ENCODE measurements around the gene THSD4.

Gene THSD4

DNA sequence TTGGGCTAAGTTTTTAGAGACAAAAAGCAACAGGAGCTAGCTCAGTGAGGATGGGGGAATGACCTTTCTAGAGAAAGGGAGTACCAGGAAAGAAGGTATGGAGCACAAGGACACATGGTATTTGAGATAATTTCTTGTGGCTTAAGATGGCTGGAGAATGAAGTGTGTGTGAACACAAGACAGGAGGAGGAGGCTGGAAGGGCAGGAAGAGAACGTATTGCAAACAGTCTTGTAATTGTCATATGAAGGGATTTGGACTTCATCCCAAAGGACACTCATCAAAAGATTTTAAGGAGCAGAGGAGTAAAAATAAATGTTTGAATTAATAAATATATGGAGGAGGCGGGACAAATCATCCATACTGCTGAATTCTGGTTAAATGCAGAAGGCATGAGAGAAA lies 426.5 kb downstream of the THSD4 start:
- Histone ChIP-seq H3K4me1 (ENCODE audit: control insufficient read depth, insufficient read depth, low read length, poor library complexity, severe bottlenecking) (no peaks in the 10 kb centered on the region), H3K4me3 (ENCODE audit: extremely low read depth, insufficient read depth, low read length, poor library complexity, severe bottlenecking) (no peak overlapping the region), H3K36me3 (ENCODE audit: control insufficient read depth, insufficient read depth, low read length) (no peaks in the 10 kb centered on the region), H3K27ac (ENCODE audit: low read depth, low read length, severe bottlenecking) (no peak overlapping the region), H3K9me3 (ENCODE audit: control insufficient read depth, low read length) (no peaks in the 10 kb centered on the region)
- WGBS, 2 experiments (ENCODE audit: insufficient coverage in 2 of 2): 83 to 86% methylated on average over 1 to 2 of the region's 2 CpGs

DNA sequence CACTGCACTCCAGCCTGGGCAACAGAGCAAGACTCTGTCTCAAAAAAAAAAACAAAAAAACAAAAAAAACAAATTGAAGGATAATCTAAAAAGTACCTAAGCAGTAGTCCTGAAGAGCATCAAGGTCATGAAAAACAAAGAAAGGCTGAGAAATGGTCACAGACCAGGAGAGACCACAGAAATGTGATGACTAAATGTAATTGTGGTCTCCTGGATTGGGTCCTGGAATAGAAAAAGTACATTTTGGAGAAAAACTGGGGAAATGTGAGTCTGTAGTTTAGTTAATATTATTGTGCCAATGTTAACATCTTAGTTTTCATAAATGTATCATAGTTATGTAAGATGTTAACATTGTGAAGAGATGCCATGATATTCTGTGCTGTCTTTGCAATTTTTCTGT lies 427.6 kb downstream of the THSD4 start:
- Histone ChIP-seq H3K4me3 (ENCODE audit: extremely low read depth, insufficient read depth, low read length, poor library complexity, severe bottlenecking) (no peak overlapping the region), H3K4me1 (ENCODE audit: control insufficient read depth, insufficient read depth, low read length, poor library complexity, severe bottlenecking) (no peaks in the 10 kb centered on the region), H3K9me3 (ENCODE audit: control insufficient read depth, low read length) (no peaks in the 10 kb centered on the region), H3K36me3 (ENCODE audit: control insufficient read depth, insufficient read depth, low read length) (no peaks in the 10 kb centered on the region), H3K27ac (ENCODE audit: low read depth, low read length, severe bottlenecking) (no peak overlapping the region)

DNA sequence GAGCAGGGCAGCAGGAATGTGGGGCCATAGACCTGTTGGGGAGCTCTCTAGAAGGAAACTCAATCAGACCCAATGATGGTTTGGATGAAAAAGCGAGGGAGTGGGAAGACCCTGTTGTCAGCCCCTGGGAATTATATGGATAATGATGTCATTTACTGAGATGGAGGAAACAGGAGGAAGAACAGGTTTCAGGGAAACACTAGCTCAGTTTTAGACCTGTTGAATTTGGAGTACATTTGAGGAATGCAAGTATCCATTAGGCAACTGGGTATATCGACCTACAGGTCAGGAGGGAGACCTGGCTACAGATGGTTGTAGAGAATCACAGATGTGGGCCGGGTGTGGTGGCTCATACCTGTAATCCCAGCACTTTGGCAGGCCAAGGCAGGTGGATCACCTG lies 428.1 kb downstream of the THSD4 start:
- WGBS, 2 experiments (ENCODE audit: insufficient coverage in 2 of 2): 92 to 93% methylated on average over 3 of the region's 3 CpGs
- Histone ChIP-seq H3K9me3 (ENCODE audit: control insufficient read depth, low read length) (no peaks in the 10 kb centered on the region), H3K27ac (ENCODE audit: low read depth, low read length, severe bottlenecking) (no peak overlapping the region), H3K4me1 (ENCODE audit: control insufficient read depth, insufficient read depth, low read length, poor library complexity, severe bottlenecking) (no peaks in the 10 kb centered on the region), H3K4me3 (ENCODE audit: extremely low read depth, insufficient read depth, low read length, poor library complexity, severe bottlenecking) (no peak overlapping the region), H3K36me3 (ENCODE audit: control insufficient read depth, insufficient read depth, low read length) (no peaks in the 10 kb centered on the region)

DNA sequence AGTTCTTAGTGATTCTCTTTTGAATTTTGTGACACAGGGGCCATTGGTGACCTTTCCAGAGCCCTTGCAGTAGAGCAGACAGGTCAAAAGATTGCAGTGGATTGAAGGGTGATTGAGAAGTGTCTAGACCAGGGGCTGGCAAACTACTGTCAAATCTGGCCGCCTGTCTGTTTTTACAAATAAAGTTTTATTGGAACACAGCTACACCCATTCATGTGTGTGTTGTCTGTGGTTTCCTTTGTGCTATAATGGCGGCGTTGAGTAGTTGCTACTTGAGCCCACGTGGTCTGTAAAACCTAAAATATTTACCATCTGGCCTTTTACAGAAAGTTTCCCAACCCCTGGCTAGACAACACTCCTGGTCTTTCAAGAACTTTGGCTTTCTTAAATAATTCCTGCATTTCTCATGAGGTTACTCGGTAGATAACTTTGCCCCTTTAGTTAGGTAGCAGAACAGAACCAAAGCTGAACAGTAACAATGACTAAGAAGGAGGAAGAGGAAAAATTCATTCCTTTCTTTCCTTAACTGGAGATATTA lies 430.0 kb downstream of the THSD4 start:
- no peak overlapping the region for H3K4me3 ChIP-seq (ENCODE audit: extremely low read depth, insufficient read depth, low read length, poor library complexity, severe bottlenecking)
- no peak overlapping the region for H3K27ac ChIP-seq (ENCODE audit: low read depth, low read length, severe bottlenecking)
- H3K9me3 ChIP-seq (ENCODE audit: control insufficient read depth, low read length): no peaks in the 10 kb centered on the region
- 11% methylated on average over 1 of the region's 5 CpGs; no CpG with 5 or more reads in 1 of the 2 experiments for WGBS, 2 experiments (ENCODE audit: insufficient coverage in 2 of 2)
- H3K36me3 ChIP-seq (ENCODE audit: control insufficient read depth, insufficient read depth, low read length): no peaks in the 10 kb centered on the region
- no peaks in the 10 kb centered on the region for H3K4me1 ChIP-seq (ENCODE audit: control insufficient read depth, insufficient read depth, low read length, poor library complexity, severe bottlenecking)

DNA sequence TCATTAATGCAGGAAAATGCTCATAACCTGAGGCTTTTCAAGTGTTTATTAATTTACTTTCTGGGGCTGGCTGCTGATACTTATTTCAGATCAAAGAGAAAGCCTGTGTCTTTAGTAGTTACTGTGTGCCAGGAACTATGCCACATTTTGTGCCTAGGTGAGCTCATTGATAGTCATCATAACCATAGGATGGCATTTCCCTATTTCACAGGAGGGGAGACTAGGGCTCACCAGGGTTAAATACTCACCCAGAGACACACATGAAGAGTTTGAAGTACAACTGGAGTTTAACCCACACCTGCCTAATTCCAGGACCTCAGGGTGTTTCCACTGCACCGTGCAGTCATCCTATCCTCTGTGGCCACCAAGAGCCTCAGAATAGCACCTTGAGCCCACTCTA lies 430.7 kb downstream of the THSD4 start:
- Histone ChIP-seq H3K4me3 (ENCODE audit: extremely low read depth, insufficient read depth, low read length, poor library complexity, severe bottlenecking) (no peak overlapping the region), H3K9me3 (ENCODE audit: control insufficient read depth, low read length) (no peaks in the 10 kb centered on the region), H3K27ac (ENCODE audit: low read depth, low read length, severe bottlenecking) (no peak overlapping the region), H3K4me1 (ENCODE audit: control insufficient read depth, insufficient read depth, low read length, poor library complexity, severe bottlenecking) (no peaks in the 10 kb centered on the region), H3K36me3 (ENCODE audit: control insufficient read depth, insufficient read depth, low read length) (no peaks in the 10 kb centered on the region)
- 83 to 100% methylated on average over 1 of the region's 1 CpG for WGBS, 2 experiments (ENCODE audit: insufficient coverage in 2 of 2)

DNA sequence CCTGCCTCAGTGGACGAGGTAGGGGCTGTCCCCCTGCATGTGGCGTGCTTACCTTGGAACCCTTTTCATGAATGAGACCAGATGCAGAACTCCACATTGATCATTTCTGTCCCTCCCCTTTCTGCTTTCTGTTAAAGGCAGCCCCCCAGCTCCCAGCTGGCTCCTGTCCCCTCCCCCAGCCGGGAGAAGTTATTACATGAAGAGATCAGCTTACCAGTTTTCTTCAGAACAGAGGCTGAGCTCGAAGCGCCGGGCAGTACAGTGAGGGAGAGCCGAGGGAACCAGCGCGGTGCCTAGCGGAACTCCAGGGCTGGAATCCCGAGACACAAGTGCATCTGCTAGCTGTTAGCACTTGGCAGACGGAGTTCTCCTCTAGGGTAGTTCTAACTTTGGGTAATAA lies 431.7 kb downstream of the THSD4 start:
- 82 to 85% methylated on average over 10 of the region's 12 CpGs for WGBS, 2 experiments (ENCODE audit: insufficient coverage in 2 of 2)
- H3K4me3 ChIP-seq (ENCODE audit: extremely low read depth, insufficient read depth, low read length, poor library complexity, severe bottlenecking): no peak overlapping the region
- no peaks in the 10 kb centered on the region for H3K9me3 ChIP-seq (ENCODE audit: control insufficient read depth, low read length)
- no peak overlapping the region for H3K27ac ChIP-seq (ENCODE audit: low read depth, low read length, severe bottlenecking)
- no peaks in the 10 kb centered on the region for H3K36me3 ChIP-seq (ENCODE audit: control insufficient read depth, insufficient read depth, low read length)
- H3K4me1 ChIP-seq (ENCODE audit: control insufficient read depth, insufficient read depth, low read length, poor library complexity, severe bottlenecking): no peaks in the 10 kb centered on the region

DNA sequence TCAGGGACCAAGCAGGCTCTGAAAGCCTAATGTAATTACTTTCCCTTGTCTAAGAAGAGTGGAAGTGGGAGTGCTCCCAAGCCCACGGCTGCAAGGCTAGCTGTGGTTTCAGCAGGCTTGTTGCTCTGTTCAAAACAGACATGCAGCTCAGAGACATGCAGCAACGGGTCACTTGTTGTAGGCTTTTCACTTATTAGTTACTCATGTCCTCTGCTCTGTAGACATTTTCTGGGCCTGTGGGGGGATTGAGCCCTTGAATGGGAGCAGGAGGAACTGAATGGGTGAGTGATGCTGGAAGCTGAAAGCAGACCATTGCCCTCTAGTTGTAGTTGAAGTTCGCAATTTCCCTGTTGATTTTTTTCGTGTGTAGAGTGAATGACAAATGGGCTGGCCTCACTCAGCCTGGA lies 433.1 kb downstream of the THSD4 start:
- no peaks in the 10 kb centered on the region for H3K9me3 ChIP-seq (ENCODE audit: control insufficient read depth, low read length)
- no peaks in the 10 kb centered on the region for H3K4me1 ChIP-seq (ENCODE audit: control insufficient read depth, insufficient read depth, low read length, poor library complexity, severe bottlenecking)
- 73 to 90% methylated on average over 2 to 3 of the region's 4 CpGs for WGBS, 2 experiments (ENCODE audit: insufficient coverage in 2 of 2)
- no peaks in the 10 kb centered on the region for H3K36me3 ChIP-seq (ENCODE audit: control insufficient read depth, insufficient read depth, low read length)
- no peak overlapping the region for H3K4me3 ChIP-seq (ENCODE audit: extremely low read depth, insufficient read depth, low read length, poor library complexity, severe bottlenecking)
- H3K27ac ChIP-seq (ENCODE audit: low read depth, low read length, severe bottlenecking): no peak overlapping the region

DNA sequence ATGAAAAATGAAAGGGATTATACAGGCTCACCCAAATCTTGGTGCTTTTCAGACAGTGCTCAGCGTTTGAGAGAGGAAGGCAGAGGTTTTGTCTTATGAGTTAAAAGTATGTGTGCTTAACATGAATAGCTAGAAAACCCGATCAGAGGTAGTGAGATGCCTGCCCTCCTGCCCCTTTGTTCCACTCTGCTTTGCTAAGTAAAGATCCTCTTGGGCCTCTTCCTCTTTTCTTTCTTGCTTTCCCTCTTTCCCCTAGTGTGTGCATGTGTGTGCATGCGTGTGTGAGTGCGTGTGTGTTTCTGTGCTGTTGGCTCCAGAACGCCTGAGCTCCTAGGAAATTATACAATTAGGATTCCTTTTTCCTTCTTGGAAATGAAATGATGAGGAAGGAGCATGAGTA lies 433.8 kb downstream of the THSD4 start:
- no peak overlapping the region for H3K4me3 ChIP-seq (ENCODE audit: extremely low read depth, insufficient read depth, low read length, poor library complexity, severe bottlenecking)
- H3K27ac ChIP-seq (ENCODE audit: low read depth, low read length, severe bottlenecking): no peak overlapping the region
- no peaks in the 10 kb centered on the region for H3K4me1 ChIP-seq (ENCODE audit: control insufficient read depth, insufficient read depth, low read length, poor library complexity, severe bottlenecking)
- no peaks in the 10 kb centered on the region for H3K9me3 ChIP-seq (ENCODE audit: control insufficient read depth, low read length)
- 86 to 100% methylated on average over 1 to 2 of the region's 5 CpGs for WGBS, 2 experiments (ENCODE audit: insufficient coverage in 2 of 2)
- H3K36me3 ChIP-seq (ENCODE audit: control insufficient read depth, insufficient read depth, low read length): no peaks in the 10 kb centered on the region

DNA sequence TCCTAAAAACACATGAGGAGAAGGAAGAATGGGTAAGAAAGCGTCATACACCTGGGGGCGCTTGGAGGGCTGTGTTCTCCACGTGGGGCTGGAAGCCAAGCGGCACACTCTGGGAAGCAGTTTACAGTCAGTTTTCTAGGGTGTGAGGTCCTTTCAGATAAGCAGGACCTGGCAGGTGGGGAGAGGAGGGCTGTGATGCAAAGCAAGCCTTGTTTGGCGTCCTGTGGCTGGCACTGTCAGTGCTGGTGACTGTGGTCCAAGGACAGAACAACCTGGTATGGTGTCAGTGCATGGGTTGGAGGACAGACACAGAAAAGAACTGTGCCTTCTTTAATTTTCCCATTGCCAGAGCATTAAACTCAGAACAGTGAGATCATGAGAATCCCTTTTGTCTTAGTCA lies 434.4 kb downstream of the THSD4 start:
- Histone ChIP-seq H3K9me3 (ENCODE audit: control insufficient read depth, low read length) (no peaks in the 10 kb centered on the region), H3K4me1 (ENCODE audit: control insufficient read depth, insufficient read depth, low read length, poor library complexity, severe bottlenecking) (no peaks in the 10 kb centered on the region), H3K36me3 (ENCODE audit: control insufficient read depth, insufficient read depth, low read length) (no peaks in the 10 kb centered on the region), H3K4me3 (ENCODE audit: extremely low read depth, insufficient read depth, low read length, poor library complexity, severe bottlenecking) (no peak overlapping the region), H3K27ac (ENCODE audit: low read depth, low read length, severe bottlenecking) (no peak overlapping the region)
- 64 to 73% methylated on average over 4 of the region's 5 CpGs for WGBS, 2 experiments (ENCODE audit: insufficient coverage in 2 of 2)

DNA sequence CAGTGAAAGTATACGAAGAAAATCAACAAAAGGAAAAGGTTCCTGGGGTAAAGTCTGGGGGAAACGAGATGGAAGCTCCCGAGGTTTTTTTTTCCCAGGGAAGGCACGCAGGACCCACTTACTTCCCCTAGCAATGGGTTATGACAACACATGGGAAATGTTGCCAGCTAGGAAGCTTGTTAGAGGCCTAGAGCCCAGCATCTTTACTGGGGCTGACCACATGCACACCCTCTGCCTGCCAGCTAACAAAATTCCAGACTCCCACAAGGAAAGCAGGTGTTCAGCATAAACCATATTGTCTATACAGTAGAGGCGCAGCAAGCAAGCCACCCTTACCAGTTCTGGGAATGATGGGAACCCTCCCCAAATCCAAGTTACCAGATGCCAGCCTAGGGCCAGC lies 436.3 kb downstream of the THSD4 start:
- WGBS, 2 experiments (ENCODE audit: insufficient coverage in 2 of 2): 90 to 92% methylated on average over 2 to 3 of the region's 5 CpGs
- no peak overlapping the region for H3K4me3 ChIP-seq (ENCODE audit: extremely low read depth, insufficient read depth, low read length, poor library complexity, severe bottlenecking)
- no peaks in the 10 kb centered on the region for H3K36me3 ChIP-seq (ENCODE audit: control insufficient read depth, insufficient read depth, low read length)
- H3K4me1 ChIP-seq (ENCODE audit: control insufficient read depth, insufficient read depth, low read length, poor library complexity, severe bottlenecking): no peaks in the 10 kb centered on the region
- H3K9me3 ChIP-seq (ENCODE audit: control insufficient read depth, low read length): no peaks in the 10 kb centered on the region
- no peak overlapping the region for H3K27ac ChIP-seq (ENCODE audit: low read depth, low read length, severe bottlenecking)

DNA sequence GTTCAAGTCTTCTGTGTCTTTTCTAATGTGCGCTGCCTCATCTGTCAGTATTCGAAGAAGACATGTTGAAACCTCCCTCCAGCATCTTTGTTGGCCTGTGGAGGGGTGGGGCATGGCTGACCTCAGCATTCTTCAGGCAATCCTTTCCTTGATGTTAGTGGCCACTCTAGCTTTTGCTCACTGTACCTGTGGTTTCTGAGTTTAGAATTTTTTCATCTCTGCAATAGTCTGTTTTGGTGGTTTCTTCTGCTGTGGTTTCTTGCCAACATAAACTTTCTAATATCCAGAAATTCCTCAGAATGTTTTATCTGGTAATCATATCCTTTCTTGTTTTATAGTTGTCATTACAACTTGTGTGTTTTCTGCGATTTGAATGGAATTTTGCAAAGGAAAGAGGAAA lies 443.8 kb downstream of the THSD4 start:
- Histone ChIP-seq H3K36me3 (ENCODE audit: control insufficient read depth, insufficient read depth, low read length) (no peaks in the 10 kb centered on the region), H3K4me3 (ENCODE audit: extremely low read depth, insufficient read depth, low read length, poor library complexity, severe bottlenecking) (no peak overlapping the region), H3K27ac (ENCODE audit: low read depth, low read length, severe bottlenecking) (no peak overlapping the region), H3K9me3 (ENCODE audit: control insufficient read depth, low read length) (no peaks in the 10 kb centered on the region), H3K4me1 (ENCODE audit: control insufficient read depth, insufficient read depth, low read length, poor library complexity, severe bottlenecking) (no peaks in the 10 kb centered on the region)
- 70 to 90% methylated on average over 2 of the region's 3 CpGs for WGBS, 2 experiments (ENCODE audit: insufficient coverage in 2 of 2)
